Suprapubic skin (tissue), 4 donors: ENCODE data around the gene TNPO2. TPM values are rescaled to one million over a fixed set of nuclear protein-coding genes. Genes with fewer than 3 reads are reported as not detected.

Source experiments
- DNase-seq, 2 donors: peaks; one replicate each; pipeline ENCODE4 v3.0.0-alpha.2; 2019; ENCODE audit warnings: low spot score in 2 of 2
- H3K27ac ChIP-seq: fragments of 200-600 bp; sonication (generic); one replicate; pipeline ENCODE4 v1.5.1; 2019
- H3K27me3 ChIP-seq: fragments of 200-600 bp; sonication (generic); one replicate; pipeline ENCODE4 v1.5.1; 2019
- H3K36me3 ChIP-seq: fragments of 200-600 bp; sonication (generic); one replicate; pipeline ENCODE4 v1.5.1; 2019
- H3K4me1 ChIP-seq: fragments of 200-600 bp; sonication (generic); one replicate; pipeline ENCODE4 v1.5.1; 2019
- H3K4me3 ChIP-seq: fragments of 200-600 bp; sonication (generic); one replicate; pipeline ENCODE4 v1.5.1; 2019; ENCODE audit warnings: mild to moderate bottlenecking
- H3K9me3 ChIP-seq: fragments of 200-600 bp; sonication (generic); one replicate; pipeline ENCODE4 v1.5.1; 2019
- CTCF ChIP-seq, 2 donors: fragments of 200-600 bp in 1 of 2; fragments of 450-650 bp in 1 of 2; sonication (generic) in 1 of 2; IDR thresholded peaks; one replicate each; pipeline ENCODE4 v1.5.1; 2016 to 2019; ENCODE audit warnings: antibody characterized with exemption in 2 of 2, mild to moderate bottlenecking in 1 of 2, moderate library complexity in 1 of 2
- EP300 ChIP-seq: sonication (generic); formaldehyde crosslinking; IDR thresholded peaks from one replicate; pipeline ENCODE4 v1.6.1; 2017; ENCODE audit warnings: antibody characterized with exemption
- POLR2A ChIP-seq, 2 donors: fragments of 450-650 bp; IDR thresholded peaks; one replicate each; pipeline ENCODE4 v1.6.1; 2017; ENCODE audit warnings: antibody characterized with exemption in 2 of 2, mild to moderate bottlenecking in 2 of 2, moderate library complexity in 2 of 2
- POLR2AphosphoS5 ChIP-seq, 3 donors: sonication (generic); formaldehyde crosslinking; IDR thresholded peaks; one replicate each; pipeline ENCODE4 v1.6.1; 2017; ENCODE audit warnings: antibody characterized with exemption in 3 of 3
- WGBS: methylation state at CpG from one replicate; pipeline ENCODE4 v1.1.5; 2018; 5-methylcytosine and 5-hydroxymethylcytosine counted together
- total RNA-seq, 4 donors: library from RNA; depleted of rRNA; stranded (reverse); fragments of >200 nt; gene quantifications; one replicate each; pipeline ENCODE4 v1.1.0, GENCODE V29; 2016

TNPO2 gene
- total RNA-seq, 4 donors from 2014 or later: 94.6 to 206 (median 110) TPM

- Histone ChIP-seq H3K9me3 (no peaks in the 10 kb centered on the region), H3K27me3 (no peaks in the 10 kb centered on the region), H3K36me3 (peaks cover 3% of the 10 kb centered on the region), H3K4me1 (peaks cover 12% of the 10 kb centered on the region), H3K27ac (peak overlapping the region; percentile 14), H3K4me3 (peak overlapping the region; percentile 45)
- WGBS: 10% methylated on average over 36 of the region's 60 CpGs
- TF ChIP-seq EP300: no peak
- TF ChIP-seq POLR2A (IDR thresholded peaks at IDR 0.05): no peak
- peak; percentile 63 to 97 for TF ChIP-seq CTCF (IDR thresholded peaks at IDR 0.05)
- peak in 1 of 2 donors; percentile 83 for DNase-seq
These were observed 34.0 kb upstream of the TNPO2 start for GRCh38 chr19:12757544-12758274.

- WGBS: 91% methylated on average over 19 of the region's 19 CpGs
- Histone ChIP-seq H3K36me3 (no peaks in the 10 kb centered on the region), H3K27me3 (peaks cover 8% of the 10 kb centered on the region), H3K27ac (no peak overlapping the region), H3K9me3 (no peaks in the 10 kb centered on the region), H3K4me1 (peaks cover 12% of the 10 kb centered on the region), H3K4me3 (no peak overlapping the region)
- DNase-seq: no peak
- no peak for TF ChIP-seq POLR2A (IDR thresholded peaks at IDR 0.05)
- TF ChIP-seq EP300: no peak
- no peak for TF ChIP-seq CTCF (IDR thresholded peaks at IDR 0.05)
- no peak for TF ChIP-seq POLR2AphosphoS5 (IDR thresholded peaks at IDR 0.05)
These were observed 32.6 kb upstream of the TNPO2 start for GRCh38 chr19:12756150-12756883.

GRCh38 chr19:12754465-12755196 lies 30.9 kb upstream of the TNPO2 start:
- 80% methylated on average over 39 of the region's 50 CpGs for WGBS
- no peaks in the 10 kb centered on the region for H3K36me3 ChIP-seq
- no peak for DNase-seq
- no peaks in the 10 kb centered on the region for H3K9me3 ChIP-seq
- H3K4me1 ChIP-seq: peaks cover 26% of the 10 kb centered on the region
- H3K27me3 ChIP-seq: peaks cover 8% of the 10 kb centered on the region
- no peak overlapping the region for H3K27ac ChIP-seq
- TF ChIP-seq POLR2AphosphoS5 (IDR thresholded peaks at IDR 0.05) (no peak), EP300 (no peak), CTCF (IDR thresholded peaks at IDR 0.05) (no peak), POLR2A (IDR thresholded peaks at IDR 0.05) (no peak)
- no peak overlapping the region for H3K4me3 ChIP-seq

- Histone ChIP-seq H3K4me3 (no peak overlapping the region), H3K36me3 (peaks cover 12% of the 10 kb centered on the region), H3K9me3 (no peaks in the 10 kb centered on the region), H3K27ac (peak overlapping the region; percentile 85), H3K4me1 (peaks cover 23% of the 10 kb centered on the region), H3K27me3 (peaks cover 8% of the 10 kb centered on the region)
- TF ChIP-seq CTCF (IDR thresholded peaks at IDR 0.05) (no peak), POLR2AphosphoS5 (IDR thresholded peaks at IDR 0.05) (no peak), EP300 (no peak), POLR2A (IDR thresholded peaks at IDR 0.05) (no peak)
- WGBS: 77% methylated on average over 11 of the region's 23 CpGs
- DNase-seq: no peak
These were observed 28.5 kb upstream of the TNPO2 start for GRCh38 chr19:12752056-12752781.
